ENCODE measurements around the gene SPATA20.

The SPATA20 gene

DNA sequence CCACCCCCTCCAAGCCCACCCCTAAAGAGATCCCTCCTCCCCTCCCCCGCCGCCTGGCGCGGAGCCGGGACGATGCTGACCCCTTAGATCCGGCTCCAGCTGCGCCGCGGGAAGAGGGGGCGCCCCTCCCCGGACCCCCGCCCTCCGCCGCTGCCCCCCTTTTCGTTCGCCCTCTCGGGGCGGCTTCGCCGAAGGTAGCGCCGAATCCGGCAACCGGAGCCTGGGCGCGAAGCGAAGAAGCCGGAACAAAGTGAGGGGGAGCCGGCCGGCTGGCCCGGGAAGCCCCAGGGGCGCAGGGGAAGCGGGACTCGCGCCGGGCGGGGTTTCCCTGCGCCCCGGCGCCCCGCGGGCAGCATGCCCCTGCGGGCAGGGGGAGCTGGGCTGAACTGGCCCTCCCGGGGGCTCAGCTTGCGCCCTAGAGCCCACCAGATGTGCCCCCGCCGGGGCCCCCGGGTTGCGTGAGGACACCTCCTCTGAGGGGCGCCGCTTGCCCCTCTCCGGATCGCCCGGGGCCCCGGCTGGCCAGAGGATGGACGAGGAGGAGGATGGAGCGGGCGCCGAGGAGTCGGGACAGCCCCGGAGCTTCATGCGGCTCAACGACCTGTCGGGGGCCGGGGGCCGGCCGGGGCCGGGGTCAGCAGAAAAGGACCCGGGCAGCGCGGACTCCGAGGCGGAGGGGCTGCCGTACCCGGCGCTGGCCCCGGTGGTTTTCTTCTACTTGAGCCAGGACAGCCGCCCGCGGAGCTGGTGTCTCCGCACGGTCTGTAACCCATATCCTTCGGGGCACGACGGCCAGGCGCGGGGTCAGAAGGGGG is 14.2 kb downstream of the SPATA20 start:
- no peak for DNase-seq

DNA sequence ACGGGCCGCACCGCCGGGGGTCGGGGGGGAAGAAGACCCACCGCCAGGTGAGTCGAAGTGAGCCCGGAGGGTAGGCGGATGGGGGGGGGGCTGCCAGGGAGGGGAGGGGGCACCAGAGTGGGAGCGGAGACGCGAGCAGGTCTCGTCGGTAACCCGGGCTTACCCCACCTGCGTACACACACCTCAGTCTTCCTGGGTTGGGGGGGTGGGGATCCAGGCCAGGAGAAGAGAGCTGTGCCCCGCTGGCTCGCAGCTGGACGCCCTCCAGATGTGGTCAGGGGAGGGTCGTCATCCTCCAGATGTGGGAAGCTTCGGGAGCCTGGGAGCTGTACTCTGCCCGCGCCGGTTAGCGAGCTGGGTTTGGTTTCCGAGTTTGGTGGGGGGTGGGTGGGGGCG is 14.8 kb downstream of the SPATA20 start:
- no peak for DNase-seq

DNA sequence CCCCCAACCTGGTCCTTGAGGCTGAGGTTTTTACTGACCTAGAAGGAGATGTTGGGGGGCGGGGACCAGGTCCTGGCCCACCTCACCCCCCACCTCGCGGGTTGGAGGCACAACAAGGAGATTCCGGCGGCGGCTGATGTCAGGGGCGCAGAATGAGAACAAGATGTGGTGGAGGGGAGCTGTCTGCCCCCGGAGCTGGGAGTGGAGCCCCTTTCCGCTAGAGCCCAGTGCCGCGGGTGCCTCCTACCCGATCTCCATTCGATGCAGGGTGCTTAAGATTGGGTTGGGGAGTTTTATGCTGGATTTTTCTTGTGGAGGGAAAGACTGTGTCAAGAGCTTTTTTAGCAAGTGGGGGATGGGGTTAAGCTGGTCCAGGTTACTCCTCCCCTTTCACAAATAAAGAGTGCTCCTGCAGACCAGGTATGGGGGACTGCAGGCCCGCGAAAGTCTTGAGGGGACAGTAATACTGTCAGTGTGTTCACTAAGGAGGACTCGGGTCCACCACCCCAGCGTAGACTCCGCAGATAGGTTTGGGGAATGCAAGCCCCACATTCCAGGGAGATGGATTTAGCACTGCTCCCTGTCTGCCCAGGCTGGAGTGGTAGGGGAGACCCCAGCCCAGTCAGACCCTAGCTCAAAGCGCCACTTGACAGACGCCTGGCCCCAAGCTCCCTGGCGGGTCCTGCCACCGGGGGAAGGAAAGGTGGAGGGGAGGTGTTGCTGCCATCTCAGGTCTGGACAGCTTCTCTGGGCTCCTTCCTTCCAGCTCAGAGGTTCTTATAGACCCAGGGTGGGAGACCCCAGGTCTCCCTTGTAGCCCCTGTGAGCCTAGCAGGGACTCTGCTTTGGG is 15.5 kb downstream of the SPATA20 start:
- no peak for DNase-seq

DNA sequence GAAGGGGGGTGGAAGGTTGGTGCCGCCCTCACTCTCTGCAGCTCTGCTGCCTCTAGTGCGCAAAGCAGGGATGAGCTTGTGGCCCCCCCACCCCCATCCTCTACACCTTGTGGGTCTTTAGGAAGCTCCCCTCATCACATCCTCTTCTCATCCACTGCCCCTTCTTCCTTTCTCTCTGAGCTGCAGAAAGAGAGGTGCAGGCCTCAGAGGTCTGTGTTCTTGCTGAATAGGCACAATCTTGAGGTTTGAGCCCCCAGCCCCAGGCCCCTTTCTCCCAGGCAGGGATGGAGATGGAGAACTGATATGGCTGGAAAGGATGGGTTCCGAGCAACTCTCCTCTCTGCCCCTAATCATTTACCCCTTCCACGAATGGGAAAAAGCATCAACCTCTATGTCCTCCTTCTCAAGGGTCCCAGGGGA is 16.1 kb downstream of the SPATA20 start:
- DNase-seq = no peak

DNA sequence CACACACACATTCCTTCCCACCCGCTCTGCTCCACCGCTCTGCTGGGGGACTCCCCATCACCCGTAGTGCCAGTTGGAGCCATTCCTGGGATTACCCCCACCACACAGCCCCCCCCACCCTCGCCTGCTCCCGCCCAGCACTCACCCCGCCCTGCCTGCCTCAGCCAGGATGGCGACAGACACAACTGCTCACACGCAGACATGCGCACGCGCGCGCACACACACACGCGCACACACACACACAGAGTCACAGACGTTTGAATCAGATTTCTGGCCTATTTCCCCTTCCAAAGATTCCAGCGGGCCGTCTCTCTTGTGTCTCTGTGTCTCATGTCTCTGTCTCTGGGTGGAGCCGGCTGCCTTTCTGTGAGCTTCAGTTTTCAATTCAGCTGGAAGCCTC is 17.9 kb downstream of the SPATA20 start:
- no peak for DNase-seq

DNA sequence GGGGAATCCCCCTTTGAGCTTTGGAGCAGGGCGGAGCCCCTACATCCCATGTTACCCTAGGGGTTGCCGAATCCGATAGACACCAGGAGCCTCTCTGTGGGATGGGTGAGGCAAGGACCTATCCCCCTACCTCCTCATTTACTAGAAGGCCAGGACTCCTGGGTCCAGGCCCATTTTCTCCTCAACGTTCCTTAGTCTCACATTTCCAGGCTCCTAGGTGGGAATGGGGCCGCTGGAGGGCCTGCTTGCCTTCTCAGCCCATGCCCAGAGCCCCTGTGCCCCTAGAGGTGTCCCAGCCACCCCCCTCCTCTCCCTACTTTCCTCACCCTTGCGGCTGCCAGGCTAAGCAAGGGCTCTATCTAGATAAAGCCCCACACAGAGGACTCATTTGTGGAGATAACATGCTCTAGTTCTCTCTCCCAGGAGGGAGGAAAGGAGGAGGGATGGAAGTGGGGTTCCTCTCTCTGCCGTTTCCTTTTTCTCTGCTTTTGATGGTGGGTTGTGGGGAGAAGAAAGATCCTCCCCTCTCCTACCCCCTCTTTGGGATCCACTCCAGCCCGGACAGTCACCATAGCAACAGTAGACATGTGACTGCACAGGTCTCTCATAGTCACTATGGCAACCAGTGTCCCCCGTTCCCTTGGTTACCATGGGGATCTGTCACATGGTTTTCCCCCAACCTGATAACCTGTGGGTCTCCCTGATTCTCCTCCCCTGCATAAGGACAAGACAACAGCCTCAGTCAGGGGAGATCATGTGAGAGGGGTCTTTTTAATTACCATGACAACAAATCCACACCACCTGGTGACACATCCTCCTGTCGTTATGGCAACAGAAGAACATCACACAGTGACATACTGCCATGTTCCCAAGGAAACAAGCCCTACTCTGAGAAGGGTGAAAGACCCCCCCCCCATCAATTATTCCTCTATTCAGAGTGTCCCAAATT is 18.7 kb downstream of the SPATA20 start:
- DNase-seq = no peak

DNA sequence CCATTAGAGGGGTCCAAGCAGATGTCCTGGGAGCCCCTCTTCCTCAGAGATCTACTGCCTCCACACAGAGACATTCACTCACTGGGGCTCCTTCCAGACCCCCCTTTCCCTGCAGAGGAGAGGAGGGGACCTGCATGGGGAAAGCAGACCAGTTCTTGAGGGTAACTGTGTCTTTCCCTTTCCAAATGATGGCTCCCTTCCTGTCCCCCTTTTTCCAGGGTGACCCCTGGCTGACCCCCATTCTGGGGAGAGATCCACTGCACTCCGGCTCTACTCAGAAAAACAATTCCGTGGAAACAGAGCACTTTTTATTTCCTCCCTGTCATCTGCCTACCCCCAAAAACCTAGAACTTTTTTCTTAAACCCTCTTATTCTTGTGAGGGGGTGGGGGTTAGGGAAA is 19.9 kb downstream of the SPATA20 start:
- DNase-seq = no peak

DNA sequence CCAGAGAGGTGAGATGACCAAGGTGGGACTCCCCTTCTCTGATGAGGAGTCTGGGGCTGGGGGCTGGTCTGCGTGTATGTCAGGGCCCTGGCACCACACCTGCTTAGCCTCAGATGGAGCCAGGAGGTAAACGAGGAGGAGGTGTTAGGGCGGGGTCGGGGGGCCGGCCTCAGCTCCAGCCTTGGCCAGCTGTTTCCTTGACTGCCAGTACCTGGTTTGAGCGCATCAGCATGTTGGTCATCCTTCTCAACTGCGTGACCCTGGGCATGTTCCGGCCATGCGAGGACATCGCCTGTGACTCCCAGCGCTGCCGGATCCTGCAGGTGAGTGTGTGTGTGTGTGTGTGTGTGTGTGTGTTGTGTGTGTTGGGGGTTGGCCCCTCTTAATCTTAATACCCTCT is 21.7 kb downstream of the SPATA20 start:
- no peak for DNase-seq

DNA sequence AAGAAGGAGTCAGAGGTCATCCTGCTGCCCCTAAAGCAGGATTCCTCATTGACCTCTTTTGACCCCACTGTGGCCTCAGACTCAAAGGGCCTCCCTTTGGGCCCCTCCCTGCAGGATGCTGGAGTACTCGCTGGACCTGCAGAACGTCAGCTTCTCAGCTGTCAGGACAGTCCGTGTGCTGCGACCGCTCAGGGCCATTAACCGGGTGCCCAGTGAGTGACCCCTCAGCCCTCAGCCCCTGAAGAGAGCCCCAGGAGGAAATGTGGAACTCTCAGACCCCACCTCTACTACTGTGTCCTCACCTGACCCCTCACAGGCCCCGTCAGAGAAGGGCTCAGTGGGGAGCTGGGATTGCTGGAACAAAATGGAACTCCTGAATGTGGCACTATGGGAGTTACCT is 22.6 kb downstream of the SPATA20 start:
- DNase-seq = no peak

DNA sequence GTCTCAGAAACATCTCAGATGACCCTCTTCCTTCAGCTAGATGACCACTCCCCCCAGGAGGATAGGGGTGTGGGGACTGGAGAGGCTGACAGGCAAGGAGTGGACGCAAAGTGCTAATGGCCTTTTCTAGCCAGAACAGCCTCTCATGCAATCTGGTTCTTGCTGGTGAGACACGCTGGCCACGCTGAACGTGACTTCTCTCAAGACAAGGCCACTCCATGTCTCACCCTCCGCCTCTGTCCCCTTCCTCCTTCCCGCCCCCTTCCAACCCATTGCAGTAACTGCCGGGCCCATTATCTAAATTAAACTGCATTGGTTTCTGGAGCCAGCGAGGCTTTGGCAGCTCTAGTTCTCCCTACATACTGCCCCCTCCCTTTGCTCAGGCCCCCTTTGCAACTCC is 23.1 kb downstream of the SPATA20 start:
- DNase-seq = no peak

DNA sequence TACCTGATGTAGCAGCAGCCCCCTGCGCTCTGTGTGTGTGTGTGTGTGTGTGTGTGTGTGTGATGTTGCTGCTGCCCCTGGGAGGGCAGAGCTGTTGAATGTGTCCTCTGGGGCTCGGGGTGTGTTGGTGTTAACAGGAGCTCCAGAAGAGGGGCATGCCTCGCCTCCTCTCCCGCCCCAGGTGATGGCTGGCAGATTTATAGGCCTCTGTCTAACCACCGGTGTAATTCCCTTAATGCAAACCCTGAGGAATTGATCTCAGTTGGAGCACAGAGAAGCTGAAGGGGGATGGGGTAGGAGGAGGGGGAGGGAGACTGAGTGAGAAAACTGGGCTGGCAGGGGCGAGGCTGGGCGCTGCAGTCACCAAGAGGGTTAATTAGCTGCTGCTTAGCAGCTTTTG is 23.6 kb downstream of the SPATA20 start:
- no peak for DNase-seq

DNA sequence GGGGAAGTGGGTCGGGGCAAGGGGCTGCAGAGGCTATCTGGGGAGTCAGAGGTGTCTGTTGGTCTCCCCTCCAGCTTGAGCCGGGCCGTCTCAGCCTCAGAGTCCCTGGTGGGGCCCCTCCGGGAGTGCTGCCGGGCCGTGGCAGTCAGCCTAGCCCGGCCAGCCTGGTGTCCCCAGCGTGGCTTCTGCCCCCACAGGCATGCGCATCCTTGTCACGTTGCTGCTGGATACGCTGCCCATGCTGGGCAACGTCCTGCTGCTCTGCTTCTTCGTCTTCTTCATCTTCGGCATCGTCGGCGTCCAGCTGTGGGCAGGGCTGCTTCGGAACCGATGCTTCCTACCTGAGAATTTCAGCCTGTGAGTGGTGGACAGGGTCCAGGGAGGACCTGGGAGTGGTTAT is 24.7 kb downstream of the SPATA20 start:
- no peak for DNase-seq

DNA sequence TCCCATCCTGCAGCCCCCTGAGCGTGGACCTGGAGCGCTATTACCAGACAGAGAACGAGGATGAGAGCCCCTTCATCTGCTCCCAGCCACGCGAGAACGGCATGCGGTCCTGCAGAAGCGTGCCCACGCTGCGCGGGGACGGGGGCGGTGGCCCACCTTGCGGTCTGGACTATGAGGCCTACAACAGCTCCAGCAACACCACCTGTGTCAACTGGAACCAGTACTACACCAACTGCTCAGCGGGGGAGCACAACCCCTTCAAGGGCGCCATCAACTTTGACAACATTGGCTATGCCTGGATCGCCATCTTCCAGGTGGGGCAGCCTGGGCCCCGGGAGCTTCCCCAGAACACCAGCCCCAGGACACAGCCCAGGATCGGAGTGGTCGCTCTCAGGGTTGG is 25.6 kb downstream of the SPATA20 start:
- no peak for DNase-seq

DNA sequence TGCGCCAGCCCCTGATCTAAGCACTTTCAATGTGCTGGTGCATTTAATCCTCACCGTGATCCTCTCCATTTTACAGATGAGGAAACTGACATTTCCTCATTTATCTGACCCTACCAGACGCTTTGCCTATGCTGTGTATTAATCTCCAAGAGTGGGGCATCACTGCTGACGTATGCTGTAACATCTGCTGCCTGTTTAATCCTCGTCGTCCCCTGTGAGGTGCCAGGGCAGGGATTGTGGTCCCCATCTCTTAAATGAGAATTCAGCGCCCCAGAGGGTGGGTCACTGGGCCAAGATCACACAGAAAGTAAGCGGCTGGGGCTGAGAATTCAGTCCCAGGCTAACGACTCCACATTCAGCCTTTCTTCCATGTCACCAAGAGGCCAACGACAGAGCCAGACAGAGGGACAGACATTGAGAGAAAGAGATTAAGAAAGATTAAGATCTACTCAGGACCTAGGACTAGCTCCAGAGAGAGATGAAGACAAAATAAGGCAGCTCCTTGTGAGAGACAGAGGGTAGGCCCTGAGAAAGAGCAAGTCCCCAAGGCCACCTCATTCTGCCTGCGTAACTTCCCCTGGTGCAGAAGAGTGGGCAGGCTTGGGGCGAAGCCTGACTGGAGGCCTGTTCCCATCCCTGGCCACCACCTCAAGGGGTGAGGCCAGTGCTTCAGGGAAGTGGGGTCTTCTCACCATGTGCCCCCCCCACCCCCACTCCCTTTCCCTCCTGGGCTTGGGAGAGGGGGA is 27.1 kb downstream of the SPATA20 start:
- DNase-seq = no peak

DNA sequence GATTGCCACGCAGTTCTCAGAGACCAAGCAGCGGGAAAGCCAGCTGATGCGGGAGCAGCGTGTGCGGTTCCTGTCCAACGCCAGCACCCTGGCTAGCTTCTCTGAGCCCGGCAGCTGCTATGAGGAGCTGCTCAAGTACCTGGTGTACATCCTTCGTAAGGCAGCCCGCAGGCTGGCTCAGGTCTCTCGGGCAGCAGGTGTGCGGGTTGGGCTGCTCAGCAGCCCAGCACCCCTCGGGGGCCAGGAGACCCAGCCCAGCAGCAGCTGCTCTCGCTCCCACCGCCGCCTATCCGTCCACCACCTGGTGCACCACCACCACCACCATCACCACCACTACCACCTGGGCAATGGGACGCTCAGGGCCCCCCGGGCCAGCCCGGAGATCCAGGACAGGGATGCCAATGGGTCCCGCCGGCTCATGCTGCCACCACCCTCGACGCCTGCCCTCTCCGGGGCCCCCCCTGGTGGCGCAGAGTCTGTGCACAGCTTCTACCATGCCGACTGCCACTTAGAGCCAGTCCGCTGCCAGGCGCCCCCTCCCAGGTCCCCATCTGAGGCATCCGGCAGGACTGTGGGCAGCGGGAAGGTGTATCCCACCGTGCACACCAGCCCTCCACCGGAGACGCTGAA is 28.7 kb downstream of the SPATA20 start:
- DNase-seq = no peak

DNA sequence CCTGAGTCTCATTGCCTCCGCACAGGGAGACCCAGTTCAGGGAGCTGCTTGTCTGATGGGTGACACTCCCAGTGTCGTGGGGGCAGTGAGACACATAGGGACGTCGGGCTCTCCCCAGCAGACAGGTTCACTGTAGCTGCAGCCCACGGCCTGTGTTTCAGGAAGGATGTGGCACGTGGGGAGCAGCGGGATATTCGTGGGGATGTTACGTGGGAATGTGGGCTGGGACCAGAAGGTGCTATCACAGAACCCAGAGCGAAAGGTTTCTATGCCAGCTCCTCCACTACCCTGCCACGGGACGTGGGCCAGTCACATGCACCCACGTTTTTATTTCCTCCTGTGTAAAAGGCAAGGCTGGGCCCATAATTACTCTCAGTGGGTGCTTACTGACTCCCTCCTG is 29.9 kb downstream of the SPATA20 start:
- no peak for DNase-seq

DNA sequence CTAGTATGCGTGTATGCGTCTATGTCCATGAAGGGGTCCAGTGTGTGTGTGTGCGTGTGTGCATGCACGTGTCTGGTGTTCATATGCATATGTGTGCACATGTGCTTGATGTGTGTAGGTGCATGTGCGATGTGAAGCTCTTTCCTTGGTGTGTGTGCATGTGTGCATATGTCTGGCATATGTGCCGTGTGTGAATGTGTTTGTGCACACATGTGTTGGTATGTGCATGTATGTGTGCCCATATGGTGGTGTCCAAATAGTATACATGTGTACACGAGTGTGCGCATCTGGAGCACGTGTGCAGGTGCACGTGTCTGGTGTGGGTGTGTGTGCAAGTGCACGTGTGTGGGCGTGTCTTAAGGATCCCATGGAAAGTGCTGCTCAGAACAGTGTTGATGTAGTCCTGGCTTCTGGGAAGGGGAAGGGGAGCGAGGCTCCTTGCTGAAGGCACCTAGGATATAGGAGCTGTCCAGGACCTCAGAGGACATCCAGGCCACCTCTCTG is 30.5 kb downstream of the SPATA20 start:
- no peak for DNase-seq

DNA sequence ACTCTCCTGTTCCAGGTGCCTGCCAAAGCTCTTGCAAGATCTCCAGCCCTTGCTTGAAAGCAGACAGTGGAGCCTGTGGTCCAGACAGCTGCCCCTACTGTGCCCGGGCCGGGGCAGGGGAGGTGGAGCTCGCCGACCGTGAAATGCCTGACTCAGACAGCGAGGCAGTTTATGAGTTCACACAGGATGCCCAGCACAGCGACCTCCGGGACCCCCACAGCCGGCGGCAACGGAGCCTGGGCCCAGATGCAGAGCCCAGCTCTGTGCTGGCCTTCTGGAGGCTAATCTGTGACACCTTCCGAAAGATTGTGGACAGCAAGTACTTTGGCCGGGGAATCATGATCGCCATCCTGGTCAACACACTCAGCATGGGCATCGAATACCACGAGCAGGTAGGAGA is 31.2 kb downstream of the SPATA20 start:
- no peak for DNase-seq

DNA sequence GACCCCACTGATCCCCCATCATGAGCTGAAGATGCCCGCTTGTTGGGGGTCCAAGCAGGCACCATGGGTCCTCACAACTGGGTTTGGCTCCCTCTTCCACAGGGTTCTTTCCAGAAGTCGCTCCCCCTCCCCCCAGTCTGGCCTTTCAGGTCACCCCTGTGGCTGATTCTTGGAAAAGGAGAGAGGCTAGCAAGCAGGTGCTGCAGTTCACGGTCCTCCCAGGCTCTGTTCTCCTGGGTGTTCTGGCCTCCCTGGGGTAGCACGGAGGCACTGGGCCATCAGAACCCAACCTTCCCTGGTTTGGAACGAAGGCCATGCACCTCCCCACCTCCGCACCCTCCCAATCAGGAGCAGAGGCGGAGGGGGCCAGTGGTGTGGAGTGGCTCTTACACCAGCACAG is 32.4 kb downstream of the SPATA20 start:
- DNase-seq = no peak

DNA sequence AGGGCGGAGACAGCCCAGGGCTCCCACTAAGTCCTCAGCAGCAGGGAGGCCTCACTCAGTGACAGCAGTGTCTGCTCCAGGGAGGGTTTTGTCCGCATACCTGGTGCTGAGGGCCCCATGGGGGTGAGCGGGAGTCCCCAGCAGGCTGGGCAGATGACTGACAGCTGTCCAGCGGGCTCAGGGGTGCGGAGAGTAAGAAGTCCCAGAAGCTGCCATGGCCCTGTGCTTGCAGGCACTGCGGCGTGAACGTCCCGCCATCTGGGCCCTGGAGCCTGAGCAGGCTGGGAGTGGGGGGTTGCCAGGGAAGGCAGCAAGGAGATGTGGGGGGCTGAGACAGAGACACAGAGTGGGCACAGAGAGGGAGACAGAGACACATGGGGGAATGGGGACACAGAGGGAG is 33.7 kb downstream of the SPATA20 start:
- DNase-seq = no peak

DNA sequence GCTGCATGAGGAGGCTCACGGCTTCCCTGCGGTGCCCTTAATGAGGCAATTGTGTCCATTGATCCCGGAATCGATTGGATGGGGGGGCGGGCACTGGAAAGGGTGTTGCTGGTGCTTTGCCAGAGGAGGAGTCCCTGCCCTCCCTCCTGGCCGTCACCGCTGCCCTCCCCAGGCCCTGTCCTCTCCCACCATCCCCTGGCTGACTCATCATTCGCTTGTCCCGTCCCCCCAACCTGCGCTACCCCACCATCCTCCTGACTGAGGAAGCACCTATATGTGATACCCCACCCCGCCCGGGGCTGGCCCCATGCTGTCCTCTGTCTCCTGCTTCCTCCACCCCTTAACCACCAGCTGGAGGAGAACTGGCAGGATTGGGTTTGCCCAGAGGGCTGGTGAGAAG is 34.3 kb downstream of the SPATA20 start:
- no peak for DNase-seq

DNA sequence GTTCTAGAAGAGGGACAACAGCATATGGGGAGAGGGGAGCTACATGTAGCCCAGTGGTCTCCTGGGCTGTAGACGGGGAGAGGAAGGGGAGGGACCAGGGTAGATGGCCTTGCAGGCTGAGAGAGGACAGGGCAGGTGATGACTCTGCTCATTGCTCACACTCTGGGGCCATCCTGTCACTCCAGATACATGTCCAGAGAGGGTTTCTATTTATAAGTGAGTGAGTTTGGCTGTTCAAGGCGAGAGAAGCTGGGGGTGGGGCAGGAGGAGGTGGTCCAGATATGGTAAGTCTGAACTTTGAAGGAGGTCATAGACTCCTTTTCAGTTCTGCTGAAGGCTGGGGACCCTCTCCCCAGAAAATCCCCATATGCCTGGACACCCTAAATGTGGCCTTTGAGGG is 35.8 kb downstream of the SPATA20 start:
- no peak for DNase-seq
